Central memory CD4-positive, alpha-beta T cell (primary cell): ENCODE measurements around the gene SCAP.

Experiments
- DNase-seq: peaks from one replicate; pipeline ENCODE4 v3.0.0; 2022

The SCAP gene

DNA sequence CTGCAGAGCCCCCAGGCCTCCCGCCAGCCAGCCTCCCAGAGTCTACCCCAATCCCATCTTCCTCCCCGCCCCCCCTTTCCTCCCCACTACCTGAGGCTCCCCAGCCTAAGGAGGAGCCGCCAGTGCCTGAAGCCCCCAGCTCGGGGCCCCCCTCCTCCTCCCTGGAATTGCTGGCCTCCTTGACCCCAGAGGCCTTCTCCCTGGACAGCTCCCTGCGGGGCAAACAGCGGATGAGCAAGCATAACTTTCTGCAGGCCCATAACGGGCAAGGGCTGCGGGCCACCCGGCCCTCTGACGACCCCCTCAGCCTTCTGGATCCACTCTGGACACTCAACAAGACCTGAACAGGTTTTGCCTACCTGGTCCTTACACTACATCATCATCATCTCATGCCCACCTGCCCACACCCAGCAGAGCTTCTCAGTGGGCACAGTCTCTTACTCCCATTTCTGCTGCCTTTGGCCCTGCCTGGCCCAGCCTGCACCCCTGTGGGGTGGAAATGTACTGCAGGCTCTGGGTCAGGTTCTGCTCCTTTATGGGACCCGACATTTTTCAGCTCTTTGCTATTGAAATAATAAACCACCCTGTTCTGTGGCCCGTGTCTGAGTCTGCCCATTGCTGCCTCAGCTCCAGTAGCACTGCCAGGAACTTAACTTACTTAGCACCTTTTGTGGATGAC is 62.8 kb downstream of the SCAP start:
- DNase-seq, result no peak

DNA sequence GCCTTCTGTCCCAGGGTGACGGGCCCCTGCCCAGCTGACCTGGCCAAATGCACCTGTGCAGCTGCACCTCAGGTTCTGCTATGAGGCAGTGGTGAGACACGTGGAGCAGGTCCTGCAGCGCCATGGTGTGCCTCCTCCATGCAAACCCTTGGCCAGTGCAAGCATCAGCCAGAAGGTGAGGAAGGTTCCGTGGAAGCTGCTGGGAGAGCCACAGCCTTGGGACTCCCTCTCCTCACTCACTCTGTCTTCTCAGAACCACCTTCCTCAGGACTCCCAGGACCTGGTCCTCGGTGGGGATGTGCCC is 63.3 kb downstream of the SCAP start:
- DNase-seq, result no peak

DNA sequence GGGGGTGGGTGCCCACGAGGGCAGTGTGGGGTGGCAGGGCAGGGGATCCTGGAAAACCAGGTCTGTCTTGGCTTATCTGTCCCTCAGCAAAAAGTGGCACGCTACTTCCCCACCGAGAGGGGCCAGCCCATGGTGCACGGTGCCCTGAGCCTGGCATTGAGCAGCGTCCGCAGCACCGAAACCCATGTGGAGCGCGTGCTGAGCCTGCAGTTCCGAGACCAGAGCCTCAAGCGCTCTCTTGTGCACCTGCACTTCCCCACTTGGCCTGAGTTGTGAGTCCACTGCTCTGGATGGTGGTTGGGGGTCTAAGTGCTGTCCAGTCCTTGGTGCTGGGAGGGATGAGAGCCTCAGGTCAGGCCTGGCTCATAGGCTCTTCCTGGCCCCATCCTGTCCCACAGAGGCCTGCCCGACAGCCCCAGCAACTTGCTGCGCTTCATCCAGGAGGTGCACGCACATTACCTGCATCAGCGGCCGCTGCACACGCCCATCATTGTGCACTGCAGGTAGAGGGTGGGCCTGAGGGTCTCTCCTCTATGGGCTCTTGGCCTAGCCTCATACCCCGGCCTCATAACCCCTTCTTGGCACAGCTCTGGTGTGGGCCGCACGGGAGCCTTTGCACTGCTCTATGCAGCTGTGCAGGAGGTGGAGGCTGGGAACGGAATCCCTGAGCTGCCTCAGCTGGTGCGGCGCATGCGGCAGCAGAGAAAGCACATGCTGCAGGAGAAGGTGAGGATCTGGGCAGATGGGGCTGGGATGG is 63.9 kb downstream of the SCAP start:
- DNase-seq, result no peak

DNA sequence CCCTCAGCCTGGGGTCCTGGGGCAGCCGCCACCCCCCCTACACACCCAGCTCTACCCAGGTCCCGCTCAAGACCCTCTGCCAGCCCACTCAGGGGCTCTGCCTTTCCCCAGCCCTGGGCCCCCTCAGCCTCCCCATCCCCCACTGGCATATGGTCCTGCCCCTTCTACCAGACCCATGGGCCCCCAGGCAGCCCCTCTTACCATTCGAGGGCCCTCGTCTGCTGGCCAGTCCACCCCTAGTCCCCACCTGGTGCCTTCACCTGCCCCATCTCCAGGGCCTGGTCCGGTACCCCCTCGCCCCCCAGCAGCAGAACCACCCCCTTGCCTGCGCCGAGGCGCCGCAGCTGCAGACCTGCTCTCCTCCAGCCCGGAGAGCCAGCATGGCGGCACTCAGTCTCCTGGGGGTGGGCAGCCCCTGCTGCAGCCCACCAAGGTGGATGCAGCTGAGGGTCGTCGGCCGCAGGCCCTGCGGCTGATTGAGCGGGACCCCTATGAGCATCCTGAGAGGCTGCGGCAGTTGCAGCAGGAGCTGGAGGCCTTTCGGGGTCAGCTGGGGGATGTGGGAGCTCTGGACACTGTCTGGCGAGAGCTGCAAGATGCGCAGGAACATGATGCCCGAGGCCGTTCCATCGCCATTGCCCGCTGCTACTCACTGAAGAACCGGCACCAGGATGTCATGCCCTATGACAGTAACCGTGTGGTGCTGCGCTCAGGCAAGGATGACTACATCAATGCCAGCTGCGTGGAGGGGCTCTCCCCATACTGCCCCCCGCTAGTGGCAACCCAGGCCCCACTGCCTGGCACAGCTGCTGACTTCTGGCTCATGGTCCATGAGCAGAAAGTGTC is 64.7 kb downstream of the SCAP start:
- no peak for DNase-seq

DNA sequence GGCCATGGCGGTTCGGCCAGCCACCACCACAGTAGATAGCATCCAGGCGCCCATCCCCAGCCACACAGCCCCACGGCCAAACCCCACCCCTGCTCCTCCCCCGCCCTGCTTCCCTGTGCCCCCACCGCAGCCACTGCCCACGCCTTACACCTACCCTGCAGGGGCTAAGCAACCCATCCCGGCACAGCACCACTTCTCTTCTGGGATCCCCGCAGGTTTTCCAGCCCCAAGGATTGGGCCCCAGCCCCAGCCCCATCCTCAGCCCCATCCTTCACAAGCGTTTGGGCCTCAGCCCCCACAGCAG is 65.4 kb downstream of the SCAP start:
- DNase-seq, result no peak

DNA sequence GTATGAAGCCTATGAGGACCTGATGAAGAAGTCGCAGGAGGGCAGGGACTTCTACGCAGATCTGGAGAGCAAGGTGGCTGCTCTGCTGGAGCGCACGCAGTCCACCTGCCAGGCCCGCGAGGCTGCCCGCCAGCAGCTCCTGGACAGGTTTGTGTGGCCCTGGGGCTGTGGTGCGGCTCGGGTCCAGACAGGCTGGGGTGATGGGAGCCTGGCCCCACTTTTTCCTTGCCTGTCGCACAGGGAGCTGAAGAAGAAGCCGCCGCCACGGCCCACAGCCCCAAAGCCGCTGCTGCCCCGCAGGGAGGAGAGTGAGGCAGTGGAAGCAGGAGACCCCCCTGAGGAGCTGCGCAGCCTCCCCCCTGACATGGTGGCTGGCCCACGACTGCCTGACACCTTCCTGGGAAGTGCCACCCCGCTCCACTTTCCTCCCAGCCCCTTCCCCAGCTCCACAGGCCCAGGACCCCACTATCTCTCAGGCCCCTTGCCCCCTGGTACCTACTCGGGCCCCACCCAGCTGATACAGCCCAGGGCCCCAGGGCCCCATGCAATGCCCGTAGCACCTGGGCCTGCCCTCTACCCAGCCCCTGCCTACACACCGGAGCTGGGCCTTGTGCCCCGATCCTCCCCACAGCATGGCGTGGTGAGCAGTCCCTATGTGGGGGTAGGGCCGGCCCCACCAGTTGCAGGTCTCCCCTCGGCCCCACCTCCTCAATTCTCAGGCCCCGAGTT is 65.9 kb downstream of the SCAP start:
- DNase-seq, result no peak

DNA sequence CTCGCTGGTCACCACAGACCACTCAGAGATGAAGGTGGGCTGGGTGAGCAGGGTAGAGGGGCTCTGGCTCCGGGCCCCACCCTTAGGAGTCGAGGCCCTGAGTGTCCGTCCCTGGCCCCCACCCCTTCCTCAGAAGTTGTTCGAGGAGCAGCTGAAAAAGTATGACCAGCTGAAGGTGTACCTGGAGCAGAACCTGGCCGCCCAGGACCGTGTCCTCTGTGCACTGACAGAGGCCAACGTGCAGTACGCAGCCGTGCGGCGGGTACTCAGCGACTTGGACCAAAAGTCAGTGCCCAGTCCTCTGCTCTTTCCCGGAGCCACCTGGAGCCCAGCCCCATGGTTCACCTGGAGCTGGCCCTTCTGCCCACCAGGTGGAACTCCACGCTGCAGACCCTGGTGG is 66.5 kb downstream of the SCAP start:
- DNase-seq, result no peak

DNA sequence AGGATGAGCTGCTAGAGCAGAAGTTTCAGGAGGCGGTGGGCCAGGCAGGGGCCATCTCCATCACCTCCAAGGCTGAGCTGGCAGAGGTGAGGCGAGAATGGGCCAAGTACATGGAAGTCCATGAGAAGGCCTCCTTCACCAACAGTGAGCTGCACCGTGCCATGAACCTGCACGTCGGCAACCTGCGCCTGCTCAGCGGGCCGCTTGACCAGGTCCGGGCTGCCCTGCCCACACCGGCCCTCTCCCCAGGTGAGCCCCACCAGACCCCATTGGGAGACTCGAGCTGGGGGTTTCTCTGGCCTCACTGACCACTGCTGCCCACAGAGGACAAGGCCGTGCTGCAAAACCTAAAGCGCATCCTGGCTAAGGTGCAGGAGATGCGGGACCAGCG is 66.9 kb downstream of the SCAP start:
- no peak for DNase-seq

DNA sequence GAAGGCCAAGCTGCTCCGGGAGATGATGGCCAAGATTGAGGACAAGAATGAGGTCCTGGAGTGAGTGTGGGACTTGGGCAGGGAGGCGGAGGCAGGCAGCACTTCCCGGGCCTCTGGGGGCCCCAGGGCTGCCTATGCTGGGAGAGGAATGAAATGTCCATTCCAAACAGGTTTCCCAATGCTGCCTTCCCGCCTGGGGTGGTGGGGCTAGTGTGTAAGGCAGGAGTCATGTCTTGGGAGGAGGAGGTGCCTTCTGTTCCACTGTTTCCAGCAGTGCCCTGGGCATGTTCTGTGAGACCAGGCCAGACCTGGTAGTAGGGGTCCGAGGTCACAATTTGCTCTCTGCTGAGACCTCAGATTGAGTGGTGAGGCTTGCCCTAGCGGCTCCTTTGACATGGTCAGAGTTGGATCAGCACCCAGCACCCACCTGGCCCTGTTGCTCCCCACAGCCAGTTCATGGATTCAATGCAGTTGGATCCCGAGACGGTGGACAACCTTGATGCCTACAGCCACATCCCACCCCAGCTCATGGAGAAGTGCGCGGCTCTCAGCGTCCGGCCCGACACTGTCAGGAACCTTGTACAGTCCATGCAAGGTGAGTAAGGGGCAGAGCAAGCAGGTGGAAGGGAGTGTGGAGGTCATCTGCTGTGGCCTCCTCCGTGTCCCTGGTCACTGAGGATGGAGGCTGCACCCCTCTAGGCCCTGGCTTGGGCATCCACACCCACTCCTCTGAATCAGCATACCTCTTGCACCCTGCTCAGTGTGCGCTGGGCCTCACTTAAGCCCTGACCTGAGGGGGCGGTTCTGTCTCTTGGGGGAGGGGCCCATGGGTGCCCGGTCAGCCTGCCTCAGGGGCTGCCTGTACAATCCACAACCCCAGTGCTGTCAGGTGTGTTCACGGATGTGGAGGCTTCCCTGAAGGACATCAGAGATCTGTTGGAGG is 67.6 kb downstream of the SCAP start:
- no peak for DNase-seq

DNA sequence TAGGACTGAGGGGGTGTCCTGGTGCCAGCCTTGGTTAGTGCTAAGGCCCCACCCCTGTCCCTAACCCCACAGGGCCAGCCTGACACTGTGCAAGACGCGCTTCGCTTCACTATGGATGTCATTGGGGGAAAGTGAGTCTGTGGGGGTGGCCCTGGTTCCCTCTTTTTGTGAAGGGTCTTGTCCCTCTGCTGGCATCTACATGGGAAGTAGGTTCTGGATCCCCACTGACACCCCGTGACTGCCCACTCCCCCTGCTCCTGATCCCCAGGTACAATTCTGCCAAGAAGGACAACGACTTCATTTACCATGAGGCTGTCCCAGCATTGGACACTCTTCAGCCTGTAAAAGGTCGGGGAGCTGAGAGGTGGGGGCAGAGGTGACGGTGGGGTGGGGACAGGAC is 68.5 kb downstream of the SCAP start:
- DNase-seq, result no peak

DNA sequence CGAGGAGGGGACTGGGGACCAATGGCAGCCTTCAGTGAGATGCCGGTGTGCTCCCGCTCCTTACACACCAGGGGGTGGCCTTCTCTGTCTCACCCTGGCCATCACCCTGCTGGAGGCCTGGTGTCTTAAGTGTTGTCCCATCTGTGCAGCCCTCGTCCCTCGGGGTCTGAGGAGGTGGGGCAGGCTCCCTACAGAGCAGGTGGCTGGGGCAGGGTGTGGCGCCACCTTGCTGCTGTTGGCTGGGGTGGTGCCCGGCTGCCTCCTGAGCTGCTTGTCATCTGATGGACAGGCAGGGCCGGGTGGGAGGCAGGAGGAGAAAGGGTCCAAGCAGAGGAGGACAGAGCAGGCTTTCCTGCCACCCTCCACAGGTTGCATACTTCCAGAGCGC is 69.0 kb downstream of the SCAP start:
- DNase-seq, result no peak

DNA sequence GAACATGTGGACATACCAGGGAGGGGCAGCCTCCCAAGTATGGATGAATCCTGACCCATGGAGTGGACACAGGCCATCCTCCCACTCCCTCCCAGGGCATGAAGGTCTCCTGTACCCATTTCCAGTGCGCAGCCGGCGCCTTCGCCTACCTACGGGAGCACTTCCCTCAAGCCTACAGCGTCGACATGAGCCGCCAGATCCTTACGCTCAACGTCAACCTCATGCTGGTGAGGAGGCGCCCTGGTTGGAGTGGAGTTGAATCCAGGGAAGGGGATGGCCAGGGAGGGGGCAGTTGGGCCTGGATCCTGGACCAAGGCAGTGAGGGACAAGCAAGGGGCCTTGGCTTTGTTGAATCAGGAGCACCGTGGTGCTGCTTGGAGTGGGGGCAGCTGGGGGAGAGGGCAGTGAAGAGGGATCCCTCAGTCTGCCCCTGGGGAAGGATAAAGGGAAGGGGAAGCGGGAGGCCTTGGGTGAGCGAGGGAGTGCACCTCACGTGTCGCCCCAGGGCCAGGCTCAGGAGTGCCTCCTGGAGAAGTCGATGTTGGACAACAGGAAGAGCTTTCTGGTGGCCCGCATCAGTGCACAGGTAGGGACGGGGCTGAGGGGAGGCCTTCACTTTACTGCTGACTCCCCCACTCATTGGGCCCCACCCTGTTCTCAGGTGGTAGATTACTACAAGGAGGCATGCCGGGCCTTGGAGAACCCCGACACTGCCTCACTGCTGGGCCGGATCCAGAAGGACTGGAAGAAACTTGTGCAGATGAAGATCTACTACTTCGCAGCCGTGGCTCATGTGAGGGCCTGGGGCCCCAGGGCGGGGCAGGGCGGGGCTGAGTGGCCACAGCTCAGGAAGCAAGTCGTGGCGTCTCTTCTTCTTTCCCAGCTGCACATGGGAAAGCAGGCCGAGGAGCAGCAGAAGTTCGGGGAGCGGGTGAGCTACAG is 69.7 kb downstream of the SCAP start:
- DNase-seq, result no peak

DNA sequence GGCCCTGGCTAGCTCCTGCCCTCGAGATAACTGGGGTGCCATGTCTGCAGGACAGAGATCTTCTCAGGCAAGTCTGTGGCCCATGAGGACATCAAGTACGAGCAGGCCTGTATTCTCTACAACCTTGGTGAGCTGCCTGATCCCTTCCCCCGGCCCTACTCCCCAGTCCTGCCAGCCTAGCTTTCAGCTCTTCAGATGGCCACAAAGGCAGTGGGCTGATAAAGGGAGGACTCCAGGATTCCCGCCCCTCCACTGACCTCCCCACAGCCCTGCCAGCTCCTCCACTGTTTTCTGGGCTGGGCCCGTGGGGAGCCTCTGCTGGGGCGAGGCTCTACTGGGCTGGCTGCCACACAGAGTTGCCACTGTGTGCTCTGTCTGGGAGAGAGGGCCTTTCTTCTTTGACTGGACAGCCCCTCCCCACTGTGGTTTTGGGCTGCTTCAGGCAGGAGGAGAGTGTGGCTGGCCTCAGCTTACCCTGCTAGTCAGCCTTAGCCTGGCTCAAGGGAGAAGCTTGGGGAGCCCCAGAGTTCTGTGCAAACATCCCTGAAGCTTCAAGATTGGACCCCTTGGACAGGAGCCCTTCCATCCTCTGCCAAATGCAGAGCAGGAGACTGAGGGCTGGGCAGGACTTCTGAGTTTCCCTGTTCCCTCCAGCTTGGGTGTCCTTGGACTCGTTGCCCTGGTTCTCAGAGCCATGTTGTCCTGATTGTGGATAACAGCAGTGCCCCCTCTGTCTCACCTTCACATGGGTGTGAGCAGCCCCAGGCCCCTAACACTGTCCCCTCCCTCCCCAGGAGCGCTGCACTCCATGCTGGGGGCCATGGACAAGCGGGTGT is 70.6 kb downstream of the SCAP start:
- DNase-seq, result no peak

DNA sequence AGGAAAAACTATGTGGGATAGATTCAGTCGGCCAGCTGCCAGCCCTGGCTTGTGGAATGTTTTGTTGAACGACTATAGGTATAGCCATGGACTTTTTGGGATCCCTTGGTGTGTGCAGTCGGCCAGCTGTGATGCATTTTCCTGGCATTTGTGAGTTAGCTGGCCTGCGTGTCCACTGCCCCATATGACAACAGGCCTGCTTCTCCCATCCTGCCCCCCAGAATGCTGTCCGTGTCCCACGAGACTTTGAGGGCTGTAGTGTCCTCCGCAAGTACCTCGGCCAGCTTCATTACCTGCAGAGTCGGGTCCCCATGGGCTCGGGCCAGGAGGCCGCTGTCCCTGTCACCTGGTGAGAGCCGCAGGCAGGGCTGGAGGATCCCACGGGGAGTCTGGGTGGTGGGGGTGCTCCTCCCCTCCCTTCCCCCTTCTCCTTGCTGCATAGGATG is 71.3 kb downstream of the SCAP start:
- no peak for DNase-seq

DNA sequence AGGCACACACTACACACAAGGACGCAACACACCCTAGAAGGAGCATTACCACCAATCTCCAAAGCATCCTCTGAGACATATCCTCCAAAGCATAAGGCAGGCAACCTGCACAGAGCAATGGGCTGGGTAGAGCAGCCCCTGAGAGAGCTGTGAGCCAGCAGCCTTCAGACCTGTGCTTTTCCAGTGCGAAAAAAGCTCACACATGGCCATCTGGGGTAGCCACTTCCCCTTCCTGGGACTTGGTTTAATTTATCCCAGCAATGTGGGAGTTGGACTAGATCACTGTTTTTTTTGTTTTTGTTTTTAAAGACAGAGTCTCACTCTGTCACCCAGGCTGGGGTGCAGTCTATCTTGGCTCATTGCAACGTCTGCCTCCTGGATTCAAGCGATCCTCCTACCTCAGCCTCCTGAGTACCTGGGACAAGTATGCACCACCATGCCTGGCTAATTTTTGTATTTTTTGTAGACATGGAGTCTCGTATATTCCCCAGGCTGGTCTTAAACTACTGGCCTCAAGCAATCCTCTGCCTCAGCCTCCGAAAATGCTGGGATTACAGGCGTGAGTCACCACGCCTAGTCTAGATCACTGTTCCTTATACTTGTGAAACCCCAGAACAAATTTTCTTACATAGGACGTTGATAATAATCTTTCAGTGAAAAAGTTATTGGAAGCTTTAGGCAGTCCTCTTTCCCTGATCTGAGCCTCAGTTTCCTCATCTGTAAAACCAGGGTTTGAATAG is 76.0 kb downstream of the SCAP start:
- no peak for DNase-seq

DNA sequence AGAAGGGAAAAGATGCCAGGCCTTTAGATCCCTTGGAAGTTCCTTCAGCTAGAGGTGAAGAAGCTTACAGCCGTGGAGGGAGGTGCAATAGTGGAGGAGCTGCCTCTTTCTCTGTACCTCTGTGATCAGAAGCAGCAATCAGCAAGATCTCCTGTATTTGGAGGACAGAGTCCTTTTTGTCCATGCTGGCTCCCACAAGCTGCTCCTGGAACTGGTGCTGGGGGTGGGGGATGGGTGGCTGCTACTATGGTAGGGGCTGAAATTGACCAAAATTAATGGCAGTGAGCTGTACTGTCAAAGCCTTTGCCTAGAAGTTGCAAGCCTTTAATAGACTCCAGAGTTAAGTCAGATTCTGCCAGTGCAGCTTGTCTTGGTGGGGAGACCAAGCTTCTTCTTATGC is 76.7 kb downstream of the SCAP start:
- DNase-seq, result no peak

DNA sequence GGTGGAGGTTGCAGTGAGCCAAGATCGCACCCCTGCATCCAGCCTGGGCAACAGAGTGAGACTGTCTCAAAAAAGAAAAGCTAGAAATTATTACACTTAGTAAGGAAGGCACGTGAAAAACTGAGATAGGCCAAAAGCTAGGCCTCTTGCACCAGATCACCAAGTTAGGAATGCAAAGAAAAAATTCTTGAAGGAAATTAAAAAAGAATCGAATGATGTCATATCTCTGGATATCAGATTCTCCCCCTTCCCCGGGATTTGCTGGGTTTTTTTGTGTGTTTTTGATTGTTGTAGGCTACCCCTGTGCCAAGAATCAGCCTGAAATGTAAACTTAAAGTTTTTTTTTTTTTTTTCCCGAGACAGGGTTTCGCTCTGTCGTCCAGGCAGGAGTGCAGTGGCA is 77.5 kb downstream of the SCAP start:
- DNase-seq, result no peak

DNA sequence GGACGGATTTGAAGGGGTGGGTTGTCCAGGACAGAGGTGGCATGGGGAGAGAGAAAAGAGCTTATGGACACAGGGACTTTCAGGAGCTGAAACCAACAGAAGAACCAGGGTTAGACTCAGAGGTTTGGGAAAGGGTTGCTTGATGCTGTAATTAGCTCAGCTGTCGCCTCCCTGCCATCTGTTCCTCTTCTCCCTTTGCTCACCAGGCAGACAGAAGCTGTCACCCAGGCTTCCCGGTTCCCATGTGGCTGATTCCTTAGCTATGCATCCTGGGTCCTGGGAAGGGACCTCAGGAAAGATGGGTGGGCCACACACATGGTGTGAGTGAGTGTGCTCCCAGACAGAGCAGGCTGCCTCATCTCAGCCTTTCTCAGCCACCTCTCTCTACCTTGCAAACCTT is 80.9 kb downstream of the SCAP start:
- no peak for DNase-seq

DNA sequence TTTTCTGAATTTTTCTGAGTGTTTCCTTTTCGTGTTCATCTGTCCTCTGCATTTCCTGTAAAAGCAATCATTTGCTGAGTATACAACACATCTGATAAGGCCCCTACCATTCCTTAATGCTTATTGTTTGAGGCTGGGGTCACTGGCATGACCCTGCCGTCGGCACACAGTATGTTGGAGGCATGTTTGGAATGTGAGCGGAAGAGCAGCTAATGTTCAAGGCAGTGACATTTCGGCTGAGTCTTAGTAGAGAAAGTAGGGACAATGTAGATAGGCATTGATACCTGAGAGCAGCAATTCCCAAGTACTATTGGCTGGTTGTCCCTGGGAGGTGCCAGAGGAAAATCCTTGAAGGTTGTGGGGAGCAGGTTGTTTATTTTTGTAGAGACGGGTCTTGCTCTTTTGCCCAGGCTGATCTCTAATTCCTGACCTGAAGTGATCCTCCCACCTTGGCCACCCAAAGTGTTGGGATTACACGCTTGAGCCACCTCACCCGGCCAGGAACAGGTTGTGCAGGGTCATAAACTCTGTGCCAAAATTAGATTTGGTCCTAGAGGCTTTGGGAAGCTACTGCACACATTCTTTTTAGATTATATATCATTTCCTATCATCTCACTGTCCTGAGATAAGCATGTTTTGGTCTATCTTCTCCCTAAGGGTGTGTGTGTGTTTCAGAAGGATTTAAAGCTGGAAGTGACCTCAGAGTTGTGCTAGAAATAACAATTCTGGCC is 81.4 kb downstream of the SCAP start:
- no peak for DNase-seq
